ENCODE results near the gene PLCL1.

PLCL1 gene

DNA sequence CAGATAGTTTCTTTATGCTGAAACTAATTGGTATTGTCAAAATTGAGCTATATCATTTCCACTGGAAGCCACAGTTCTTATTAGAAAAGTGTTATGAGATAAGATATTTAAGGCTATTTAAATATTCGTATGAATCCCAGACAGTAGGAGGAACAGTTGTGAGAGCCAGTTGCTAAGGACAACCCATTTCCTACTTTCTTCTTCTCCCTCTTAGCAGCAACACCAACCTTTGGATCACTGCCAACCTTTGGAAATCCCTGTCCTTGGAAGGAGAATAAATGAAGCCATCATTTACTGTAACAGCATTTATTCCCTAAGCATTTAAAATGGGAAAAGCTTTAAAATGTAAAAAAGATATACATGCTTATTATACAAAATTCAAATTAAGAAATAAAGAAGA, 85.8 kb downstream of the PLCL1 start:
- DNase-seq = no peak

DNA sequence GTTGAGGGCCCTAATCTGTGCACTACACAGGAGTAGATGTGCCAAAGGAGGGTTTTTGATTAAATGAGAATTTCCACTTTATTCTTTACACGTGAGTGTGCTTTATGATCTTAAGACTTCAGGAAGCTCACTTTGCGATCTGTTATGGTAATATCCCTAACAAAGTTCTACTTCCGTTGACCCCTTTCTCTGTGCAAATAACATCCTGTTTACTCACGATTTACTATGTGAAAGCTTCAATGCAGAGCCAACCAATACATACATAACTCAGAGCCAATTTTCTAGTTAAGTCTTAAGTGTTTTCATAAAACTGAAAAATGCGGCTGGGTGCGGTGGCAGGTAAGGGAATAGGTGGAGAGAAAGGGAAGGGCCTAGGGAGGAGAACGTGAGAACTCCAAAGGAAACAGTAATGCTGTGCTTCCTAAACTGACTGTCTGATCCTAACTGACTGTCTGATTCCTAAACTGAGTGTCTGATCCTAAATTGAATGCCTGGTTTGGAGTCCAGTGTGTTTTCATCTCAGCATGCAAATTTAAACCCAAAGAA, 87.6 kb downstream of the PLCL1 start:
- DNase-seq = no peak

DNA sequence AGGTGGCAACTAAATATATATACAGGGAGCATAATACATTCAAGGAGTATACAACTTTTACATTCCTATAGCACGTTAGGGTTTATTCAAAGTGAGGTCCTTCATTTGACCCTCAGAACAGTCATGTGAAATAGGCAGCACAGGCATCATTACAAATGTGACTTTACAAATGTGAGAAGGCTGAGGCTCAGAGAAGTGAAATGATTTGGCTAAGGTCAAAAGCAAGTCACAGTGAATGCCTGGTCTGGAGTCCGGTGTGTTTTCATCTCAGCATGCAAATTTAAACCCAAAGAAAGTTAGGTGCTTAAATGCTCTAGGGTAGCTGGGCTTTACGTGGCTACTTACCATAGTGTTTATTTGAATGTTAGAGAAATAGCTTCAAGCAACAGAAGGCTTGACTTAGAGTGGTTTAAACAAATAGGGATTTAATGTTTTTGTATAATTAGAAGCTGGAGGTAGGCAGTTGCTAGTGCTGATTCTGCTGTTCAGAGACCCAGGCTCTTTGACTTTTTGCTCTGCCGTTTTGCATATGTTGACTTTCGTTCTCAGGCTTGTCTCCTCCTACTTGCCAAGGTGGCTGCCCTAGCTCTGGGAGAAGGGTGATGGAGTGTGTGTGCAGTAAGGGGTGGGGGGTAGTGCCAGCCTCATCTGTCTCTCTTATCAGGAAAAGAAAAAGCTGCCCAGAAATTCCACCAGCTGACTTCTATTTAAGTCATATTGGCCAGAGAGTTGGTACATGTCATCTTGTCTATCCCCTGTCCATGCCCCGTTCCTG, 89.2 kb downstream of the PLCL1 start:
- DNase-seq = peak; percentile 70

- DNase-seq = no peak
Measured at GRCh38 chr2:197894751-197895274, 90.4 kb downstream of the PLCL1 start.

GRCh38 chr2:197897960-197898678, 93.7 kb downstream of the PLCL1 start:
- DNase-seq = no peak

GRCh38 chr2:197904446-197904845, 100.1 kb downstream of the PLCL1 start:
- no peak for DNase-seq

DNA sequence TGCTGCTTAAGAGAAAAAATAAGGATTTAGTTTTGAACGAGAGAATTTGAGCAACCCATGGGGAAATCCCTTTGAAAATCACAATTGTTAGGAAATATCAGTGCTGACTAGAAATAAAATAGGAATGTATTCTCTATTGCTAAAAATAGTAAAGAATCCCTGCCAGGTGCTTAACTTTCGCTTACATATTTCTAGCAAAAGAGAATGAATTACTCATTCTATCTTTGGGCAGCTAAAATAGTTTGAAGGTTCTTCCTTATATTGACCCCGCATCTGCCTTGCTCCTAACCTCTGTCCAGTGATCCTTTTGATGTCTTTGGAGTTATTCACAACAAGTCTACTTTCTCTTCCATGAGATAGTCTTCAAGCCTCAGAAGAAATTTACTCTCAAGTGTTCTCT, 103.8 kb downstream of the PLCL1 start:
- no peak for DNase-seq

GRCh38 chr2:197908990-197909776, 104.8 kb downstream of the PLCL1 start:
- DNase-seq = no peak

GRCh38 chr2:197911667-197912066, 107.3 kb downstream of the PLCL1 start:
- DNase-seq = no peak

GRCh38 chr2:197913084-197913483, 108.7 kb downstream of the PLCL1 start:
- DNase-seq = no peak

GRCh38 chr2:197914778-197915177, 110.4 kb downstream of the PLCL1 start:
- no peak for DNase-seq

- no peak for DNase-seq
Measured at GRCh38 chr2:197915548-197916265, 111.3 kb downstream of the PLCL1 start.

DNA sequence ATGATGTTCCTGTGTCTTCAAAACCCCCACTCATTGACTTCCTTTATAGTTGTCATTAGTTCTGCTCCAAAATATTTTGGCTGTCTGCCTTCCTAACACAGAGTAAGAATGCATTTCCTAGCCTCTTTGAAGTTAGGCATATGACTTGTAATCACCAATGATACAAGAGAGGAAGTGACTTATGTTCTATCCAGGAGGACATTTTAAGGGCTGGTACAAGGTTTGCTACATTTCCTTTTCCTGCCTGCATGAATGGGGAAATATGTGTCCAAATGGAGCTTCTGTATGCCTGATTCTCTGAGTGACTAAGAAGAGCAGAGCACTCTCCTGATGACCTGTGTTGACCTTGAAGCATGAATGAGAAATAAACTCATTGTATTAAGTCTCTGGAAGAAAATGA, 115.1 kb downstream of the PLCL1 start:
- DNase-seq = no peak

- no peak for DNase-seq
Measured at GRCh38 chr2:197920088-197920487, 115.7 kb downstream of the PLCL1 start.

GRCh38 chr2:197920592-197921201, 116.3 kb downstream of the PLCL1 start:
- no peak for DNase-seq

- DNase-seq = no peak
Measured at GRCh38 chr2:197924483-197924882, 120.1 kb downstream of the PLCL1 start.

GRCh38 chr2:197925204-197925603, 120.8 kb downstream of the PLCL1 start:
- no peak for DNase-seq

DNA sequence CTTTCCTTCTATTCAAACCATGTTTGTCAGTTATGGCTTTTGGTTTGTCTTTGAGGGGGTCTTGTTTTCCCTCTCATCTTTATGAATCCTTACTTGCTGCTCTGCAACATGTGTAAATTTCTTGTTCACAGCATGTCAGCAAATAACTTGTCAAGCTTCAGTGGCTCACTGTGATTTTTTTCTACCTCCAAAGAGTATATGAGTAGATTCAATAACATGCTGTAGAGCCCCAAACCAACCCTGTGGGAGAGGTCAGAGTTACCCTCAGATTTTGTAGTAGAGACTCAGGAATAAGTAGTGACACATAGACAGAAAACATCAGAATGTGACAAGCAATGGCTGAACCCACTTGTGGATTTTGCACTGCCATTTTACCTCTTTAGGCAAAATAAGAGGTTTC, 121.6 kb downstream of the PLCL1 start:
- DNase-seq = no peak

GRCh38 chr2:197926673-197927072, 122.3 kb downstream of the PLCL1 start:
- DNase-seq = no peak

DNA sequence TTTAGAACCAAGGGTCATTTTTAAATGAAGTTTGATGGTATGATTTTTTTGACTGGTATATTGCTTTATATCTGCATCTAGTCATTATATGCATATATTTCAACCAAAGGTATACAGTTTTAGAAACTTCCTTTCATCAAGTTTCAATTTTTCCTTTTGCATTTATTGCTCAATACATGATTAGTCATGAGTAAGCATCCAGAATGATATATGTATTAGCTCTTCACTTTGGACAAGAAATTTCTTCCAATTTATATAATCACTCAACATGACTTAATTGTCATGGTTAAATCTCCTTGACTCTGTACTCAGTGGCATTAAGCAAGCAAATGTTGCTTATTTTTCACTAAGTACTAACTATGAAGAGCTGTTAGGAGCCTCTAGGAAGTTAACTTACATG, 123.6 kb downstream of the PLCL1 start:
- no peak for DNase-seq

- no peak for DNase-seq
Measured at GRCh38 chr2:197929008-197929885, 124.9 kb downstream of the PLCL1 start.

Data from NCI-H1048 (cell line).